ENCODE measurements around the gene PHF2.

Gene PHF2

DNA sequence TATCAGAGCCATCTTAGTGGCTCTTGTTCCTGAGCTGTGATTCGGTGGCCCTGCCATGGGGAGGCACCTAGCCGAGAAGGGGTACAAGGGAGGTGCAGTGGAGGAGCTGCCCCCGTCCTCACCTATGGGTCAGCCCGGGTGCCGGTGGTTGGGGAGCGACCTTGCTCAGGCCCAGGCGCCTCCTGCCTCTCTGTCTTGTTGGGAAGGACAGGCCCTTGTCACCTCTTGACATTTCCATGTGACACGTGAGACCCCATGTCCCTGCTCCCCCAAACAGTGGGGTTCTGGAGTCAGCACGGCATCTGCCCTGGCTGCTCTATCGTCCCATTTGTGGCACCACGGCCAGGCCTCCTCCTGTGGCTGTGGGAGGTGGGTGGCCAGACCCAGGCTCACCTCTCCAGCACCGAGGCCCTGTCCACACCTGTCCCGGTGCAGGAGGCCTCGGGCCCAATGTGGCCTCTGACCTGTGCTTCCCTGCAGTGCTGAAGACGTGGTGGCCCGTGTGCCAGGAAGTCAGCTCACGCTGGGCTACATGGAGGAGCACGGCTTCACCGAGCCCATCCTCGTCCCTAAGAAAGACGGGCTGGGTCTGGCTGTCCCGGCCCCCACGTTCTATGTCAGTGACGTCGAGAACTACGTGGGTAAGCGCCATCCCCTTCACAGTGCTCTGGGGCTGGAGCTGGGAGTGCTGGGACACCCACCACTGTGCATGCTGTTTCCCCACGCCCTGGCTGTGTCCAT, 68.9 kb downstream of the PHF2 start:
- TF ChIP-seq POLR2A (IDR thresholded peaks at IDR 0.05; ENCODE audit: low read length) (no peak), GATA1 (IDR thresholded peaks at IDR 0.05; ENCODE audit: low read depth, low read length) (no peak)
- DNase-seq: no peak

GRCh38 chr9:93645921-93646639, 69.7 kb downstream of the PHF2 start:
- TF ChIP-seq GATA1 (IDR thresholded peaks at IDR 0.05; ENCODE audit: low read depth, low read length) (no peak), POLR2A (IDR thresholded peaks at IDR 0.05; ENCODE audit: low read length) (no peak)
- DNase-seq: no peak

DNA sequence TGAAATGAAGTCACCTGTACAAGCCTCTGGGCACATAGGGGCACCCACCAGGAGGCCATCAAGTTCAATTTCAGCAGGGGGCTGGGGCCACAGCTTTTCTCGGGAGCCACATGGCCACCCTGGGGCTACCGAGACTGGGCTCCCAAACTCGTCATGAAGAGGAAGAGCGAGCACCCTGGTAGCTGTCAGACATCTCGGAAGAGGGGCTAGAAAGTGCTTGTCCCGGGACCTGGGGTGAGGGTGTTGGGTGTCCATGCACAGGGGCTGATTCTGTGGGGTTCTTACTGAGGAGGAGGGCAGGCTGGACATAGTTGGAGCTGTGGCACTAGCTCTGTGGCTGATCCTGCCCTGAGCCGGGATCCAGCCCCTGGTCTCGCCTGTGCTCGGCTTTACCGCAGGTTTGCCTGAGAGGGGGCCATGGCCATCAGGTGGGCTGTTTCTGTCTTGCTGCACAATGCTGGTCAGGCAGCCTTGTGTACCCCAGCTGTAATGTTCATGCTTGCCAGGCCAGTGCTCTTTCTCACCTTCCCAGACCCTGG, 70.3 kb downstream of the PHF2 start:
- TF ChIP-seq GATA1 (IDR thresholded peaks at IDR 0.05; ENCODE audit: low read depth, low read length) (no peak), POLR2A (IDR thresholded peaks at IDR 0.05; ENCODE audit: low read length) (no peak)
- no peak for DNase-seq

GRCh38 chr9:93648181-93648580, 71.8 kb downstream of the PHF2 start:
- TF ChIP-seq GATA1 (IDR thresholded peaks at IDR 0.05; ENCODE audit: low read depth, low read length): no peak
- TF ChIP-seq POLR2A (IDR thresholded peaks at IDR 0.05; ENCODE audit: low read length): no peak
- no peak for DNase-seq

DNA sequence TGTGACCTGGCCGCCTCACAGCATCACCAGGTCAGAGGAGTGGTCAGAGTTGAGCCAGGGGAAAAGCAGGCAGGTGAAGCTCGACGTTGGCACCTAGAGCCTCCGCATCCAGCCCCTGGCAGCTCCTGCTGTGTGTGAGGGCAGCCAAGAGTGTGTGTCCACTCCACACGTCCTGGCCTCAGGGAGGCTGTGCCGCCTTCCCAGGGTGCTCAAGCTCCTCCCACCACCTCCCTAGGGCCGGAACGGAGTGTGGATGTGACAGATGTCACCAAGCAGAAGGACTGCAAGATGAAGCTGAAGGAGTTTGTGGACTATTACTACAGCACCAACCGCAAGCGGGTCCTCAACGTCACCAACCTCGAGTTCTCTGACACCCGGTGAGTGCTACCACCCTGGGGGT, 72.5 kb downstream of the PHF2 start:
- TF ChIP-seq POLR2A (IDR thresholded peaks at IDR 0.05; ENCODE audit: low read length): no peak
- no peak for TF ChIP-seq GATA1 (IDR thresholded peaks at IDR 0.05; ENCODE audit: low read depth, low read length)
- DNase-seq: no peak

GRCh38 chr9:93649610-93650261, 73.4 kb downstream of the PHF2 start:
- DNase-seq: no peak
- TF ChIP-seq POLR2A (IDR thresholded peaks at IDR 0.05; ENCODE audit: low read length) (no peak), GATA1 (IDR thresholded peaks at IDR 0.05; ENCODE audit: low read depth, low read length) (no peak)

- no peak for DNase-seq
- no peak for TF ChIP-seq GATA1 (IDR thresholded peaks at IDR 0.05; ENCODE audit: low read depth, low read length)
- TF ChIP-seq POLR2A (IDR thresholded peaks at IDR 0.05; ENCODE audit: low read length): no peak
Measured at GRCh38 chr9:93650448-93650847, 74.1 kb downstream of the PHF2 start.

DNA sequence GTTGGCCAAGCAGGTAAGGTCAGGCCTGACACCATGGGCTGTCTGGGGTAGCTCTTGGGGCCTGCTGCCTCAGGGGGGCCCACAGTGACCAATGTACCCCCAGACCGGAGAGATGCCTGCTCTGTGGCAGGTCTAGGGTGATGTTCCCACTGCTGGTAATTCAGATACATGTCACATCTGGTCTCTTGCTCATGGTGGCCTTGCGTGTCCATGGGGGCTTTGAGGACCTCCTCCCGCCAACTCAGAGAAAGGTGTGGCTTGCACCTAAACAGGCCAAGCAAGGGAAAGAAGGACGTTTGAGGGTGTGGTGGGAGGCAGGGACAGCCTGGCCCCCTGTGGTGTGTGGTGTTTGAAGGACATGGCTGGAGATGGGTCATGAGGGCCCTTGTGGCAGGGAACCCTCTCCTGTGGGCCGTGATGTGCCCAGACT, 75.2 kb downstream of the PHF2 start:
- no peak for DNase-seq
- TF ChIP-seq GATA1 (IDR thresholded peaks at IDR 0.05; ENCODE audit: low read depth, low read length): no peak
- no peak for TF ChIP-seq POLR2A (IDR thresholded peaks at IDR 0.05; ENCODE audit: low read length)

DNA sequence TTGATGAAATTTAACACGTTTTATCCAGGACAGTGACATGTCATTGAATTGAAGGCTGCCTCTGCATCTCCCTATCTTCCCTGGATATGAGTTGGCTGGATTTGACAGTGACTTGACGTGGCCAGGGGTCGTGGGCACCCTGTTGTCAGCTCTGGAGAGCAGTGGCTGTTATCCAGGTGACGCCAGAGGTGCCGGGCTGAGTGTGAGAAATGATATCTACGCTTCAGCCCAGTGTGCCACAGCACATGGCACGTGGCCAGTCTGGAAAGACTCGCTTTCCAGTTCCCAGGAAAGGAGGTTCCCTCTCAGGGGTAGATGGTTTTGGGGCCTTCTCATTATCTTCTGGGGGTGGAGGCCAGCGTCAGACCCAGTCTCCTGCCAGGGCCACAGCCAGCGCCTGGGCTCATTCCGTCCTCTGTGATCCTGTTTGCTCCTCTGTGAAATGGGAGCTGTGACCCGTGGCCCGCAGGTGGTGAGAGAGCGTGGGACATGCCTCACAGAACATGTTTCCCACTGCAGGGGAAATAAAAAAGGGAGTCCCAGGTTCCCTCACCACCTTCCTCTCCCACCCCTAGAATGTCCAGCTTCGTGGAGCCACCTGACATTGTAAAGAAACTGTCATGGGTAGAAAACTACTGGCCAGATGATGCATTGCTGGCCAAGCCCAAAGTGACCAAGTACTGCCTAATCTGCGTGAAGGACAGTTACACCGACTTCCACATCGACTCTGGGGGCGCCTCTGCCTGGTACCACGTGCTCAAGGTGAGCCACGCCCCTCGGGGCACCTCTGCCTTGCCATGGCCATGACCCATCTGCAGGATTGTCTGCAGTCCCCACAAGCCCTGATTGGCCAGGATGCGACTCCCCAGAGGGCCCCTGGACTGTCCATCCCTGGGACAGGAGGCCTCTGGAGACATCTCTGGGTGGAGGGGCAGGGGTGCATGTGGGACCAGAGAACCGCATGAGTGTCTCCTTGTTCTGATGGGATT, 76.5 kb downstream of the PHF2 start:
- TF ChIP-seq GATA1 (IDR thresholded peaks at IDR 0.05; ENCODE audit: low read depth, low read length) (no peak), POLR2A (IDR thresholded peaks at IDR 0.05; ENCODE audit: low read length) (no peak)

GRCh38 chr9:93653760-93654159, 77.4 kb downstream of the PHF2 start:
- DNase-seq: no peak
- TF ChIP-seq POLR2A (IDR thresholded peaks at IDR 0.05; ENCODE audit: low read length): no peak
- TF ChIP-seq GATA1 (IDR thresholded peaks at IDR 0.05; ENCODE audit: low read depth, low read length): no peak

More for the DNA sequence above, 76.5 kb downstream of the PHF2 start:
- no peak for DNase-seq

DNA sequence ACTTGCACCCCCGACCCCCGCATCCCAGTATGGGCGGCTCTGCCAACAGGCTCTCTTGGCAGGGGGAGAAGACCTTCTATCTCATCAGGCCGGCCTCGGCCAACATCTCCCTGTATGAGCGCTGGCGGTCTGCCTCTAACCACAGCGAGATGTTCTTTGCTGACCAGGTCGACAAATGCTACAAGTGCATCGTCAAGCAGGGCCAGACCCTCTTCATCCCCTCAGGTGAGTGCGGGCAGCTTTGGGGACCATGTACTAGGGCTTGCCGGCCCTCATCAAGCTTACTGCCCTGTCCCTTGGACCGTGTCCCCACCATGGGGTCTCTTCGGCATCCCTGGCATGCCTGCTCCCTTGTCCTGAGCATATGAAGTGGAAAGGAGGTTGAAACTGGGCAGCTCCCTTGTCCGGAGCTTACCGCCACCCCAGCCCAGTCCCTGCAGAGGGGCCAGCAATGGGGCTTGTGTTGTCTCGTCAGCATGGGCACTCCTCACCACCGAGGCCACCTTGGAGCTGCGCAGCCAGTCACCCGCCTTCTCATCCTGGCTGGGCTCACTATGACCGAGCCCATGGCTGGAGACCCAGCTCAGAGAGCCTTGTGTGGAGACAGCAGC, 78.1 kb downstream of the PHF2 start:
- DNase-seq: no peak
- TF ChIP-seq POLR2A (IDR thresholded peaks at IDR 0.05; ENCODE audit: low read length): no peak
- no peak for TF ChIP-seq GATA1 (IDR thresholded peaks at IDR 0.05; ENCODE audit: low read depth, low read length)

- DNase-seq: no peak
- TF ChIP-seq POLR2A (IDR thresholded peaks at IDR 0.05; ENCODE audit: low read length) (no peak), GATA1 (IDR thresholded peaks at IDR 0.05; ENCODE audit: low read depth, low read length) (no peak)
Measured at GRCh38 chr9:93655621-93656425, 79.4 kb downstream of the PHF2 start.
